ENCODE data around the gene C1S. TPM values are rescaled to one million over a fixed set of nuclear protein-coding genes. Genes with fewer than 3 reads are reported as not detected.

Gene C1S
- total RNA-seq, 4 donors from 2014 or later: 58.1 to 90.8 (median 85.9) TPM

DNA sequence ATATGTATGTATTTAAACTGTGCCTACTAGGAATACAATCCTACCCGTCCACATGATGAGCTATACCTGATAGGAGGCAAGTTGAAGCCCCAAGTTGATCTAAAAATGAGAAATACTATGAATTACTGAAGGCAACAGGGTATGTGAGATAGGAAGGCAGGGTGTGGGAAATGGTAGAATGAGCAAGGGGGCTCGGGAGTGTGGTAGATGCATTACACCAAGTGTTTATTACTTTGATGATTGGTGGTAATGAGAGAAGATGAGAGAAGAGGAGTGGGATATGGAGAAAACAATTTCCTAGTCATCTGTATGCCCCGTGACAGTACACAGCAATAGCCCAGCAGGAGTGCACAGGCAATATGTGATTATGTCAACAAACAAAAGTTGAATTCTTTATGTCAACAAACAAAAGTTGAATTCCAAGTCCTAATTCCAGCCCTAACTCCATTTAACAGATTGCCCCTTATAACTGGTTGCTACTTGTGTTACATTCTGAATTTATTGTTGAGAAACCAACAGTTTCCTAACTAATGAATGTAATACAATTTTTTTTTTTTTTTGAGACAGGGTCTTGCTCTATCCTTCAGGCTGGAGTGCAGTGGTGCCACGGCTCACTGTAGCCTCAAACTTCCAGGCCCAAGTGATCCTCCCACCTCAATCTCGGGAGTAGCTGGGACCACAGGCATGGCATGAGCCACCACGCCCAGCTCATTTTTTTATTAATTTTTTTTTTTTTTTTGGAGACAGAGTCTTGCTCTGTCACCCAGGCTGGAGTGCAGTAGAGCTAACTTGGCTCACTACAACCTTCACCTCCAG, 44.8 kb upstream of the C1S start:
- peaks cover 59 to 60% of the 10 kb centered on the region in 2 donors for H3K4me1 ChIP-seq
- peak overlapping the region in 3 of 4 donors; percentile 38 to 98 (median 94) for H3K27ac ChIP-seq
- H3K9me3 ChIP-seq: no peaks in the 10 kb centered on the region
- TF ChIP-seq POLR2A (IDR thresholded peaks at IDR 0.05): no peak
- TF ChIP-seq, protein P1, sequence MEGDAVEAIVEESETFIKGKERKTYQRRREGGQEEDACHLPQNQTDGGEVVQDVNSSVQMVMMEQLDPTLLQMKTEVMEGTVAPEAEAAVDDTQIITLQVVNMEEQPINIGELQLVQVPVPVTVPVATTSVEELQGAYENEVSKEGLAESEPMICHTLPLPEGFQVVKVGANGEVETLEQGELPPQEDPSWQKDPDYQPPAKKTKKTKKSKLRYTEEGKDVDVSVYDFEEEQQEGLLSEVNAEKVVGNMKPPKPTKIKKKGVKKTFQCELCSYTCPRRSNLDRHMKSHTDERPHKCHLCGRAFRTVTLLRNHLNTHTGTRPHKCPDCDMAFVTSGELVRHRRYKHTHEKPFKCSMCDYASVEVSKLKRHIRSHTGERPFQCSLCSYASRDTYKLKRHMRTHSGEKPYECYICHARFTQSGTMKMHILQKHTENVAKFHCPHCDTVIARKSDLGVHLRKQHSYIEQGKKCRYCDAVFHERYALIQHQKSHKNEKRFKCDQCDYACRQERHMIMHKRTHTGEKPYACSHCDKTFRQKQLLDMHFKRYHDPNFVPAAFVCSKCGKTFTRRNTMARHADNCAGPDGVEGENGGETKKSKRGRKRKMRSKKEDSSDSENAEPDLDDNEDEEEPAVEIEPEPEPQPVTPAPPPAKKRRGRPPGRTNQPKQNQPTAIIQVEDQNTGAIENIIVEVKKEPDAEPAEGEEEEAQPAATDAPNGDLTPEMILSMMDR (IDR thresholded peaks at IDR 0.05 in 4 of 5, conservative IDR thresholded peaks at IDR 0.05 in 1 of 5): no peak
- H3K4me3 ChIP-seq: no peak overlapping the region
- in situ Hi-C loops (cut with MboI; ENCODE audit: low sequenced_read_pairs in 4 of 4): no loop called here
- no peaks in the 10 kb centered on the region for H3K27me3 ChIP-seq
- ATAC-seq: no peak
- intact Hi-C loops (cut with DNase I; ENCODE audit: low total_unique reads): loop anchor here (5.0 kb wide), 1 partner anchor 263 kb away; the partner anchor contains the start of gene MLF2
- DNase-seq: no peak
- H3K36me3 ChIP-seq: peaks cover 0 to 8% of the 10 kb centered on the region in 2 donors

DNA sequence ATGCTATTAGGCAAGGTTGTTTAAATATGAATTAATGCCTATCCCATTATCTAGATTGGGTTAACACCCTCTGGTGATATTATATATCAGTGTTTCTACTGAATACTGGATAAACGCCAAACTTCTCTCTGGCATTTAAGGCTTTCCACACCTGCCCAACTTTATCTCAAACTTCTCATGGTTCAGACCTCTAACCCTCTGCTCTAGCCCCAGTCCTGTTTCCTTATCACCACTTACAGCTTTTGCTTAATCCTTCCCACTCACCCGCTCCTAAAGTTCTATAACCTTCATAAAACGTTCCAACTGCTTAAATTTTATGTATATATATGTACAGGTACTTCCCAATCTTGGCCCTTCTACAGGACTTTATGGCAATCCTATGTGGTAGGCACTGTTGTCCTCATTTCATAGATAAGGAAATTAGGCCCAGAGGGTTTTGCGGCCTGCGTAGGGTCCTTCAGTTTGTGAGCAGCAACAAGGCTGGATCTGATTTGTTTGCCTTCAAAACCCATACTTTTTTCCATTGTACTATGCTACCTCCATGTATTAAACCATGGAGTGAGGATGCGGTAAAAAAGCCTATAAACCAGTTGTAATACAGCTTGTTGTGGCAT, 43.5 kb upstream of the C1S start:
- no peaks in the 10 kb centered on the region for H3K9me3 ChIP-seq
- no peaks in the 10 kb centered on the region for H3K27me3 ChIP-seq
- intact Hi-C loops (cut with DNase I; ENCODE audit: low total_unique reads) (loop anchor here (5.0 kb wide), 1 partner anchor 265 kb away; the partner anchor contains the start of gene MLF2), in situ Hi-C loops (cut with MboI; ENCODE audit: low sequenced_read_pairs in 4 of 4) (no loop called here)
- H3K4me3 ChIP-seq: peak overlapping the region; percentile 81 to 95 (median 84)
- peaks cover 0 to 8% of the 10 kb centered on the region in 2 donors for H3K36me3 ChIP-seq
- H3K27ac ChIP-seq: peak overlapping the region; percentile 91 to 98 (median 95)
- TF ChIP-seq, protein P1 (IDR thresholded peaks at IDR 0.05 in 4 of 5, conservative IDR thresholded peaks at IDR 0.05 in 1 of 5): no peak
- no peak for TF ChIP-seq POLR2A (IDR thresholded peaks at IDR 0.05)
- no peak for ATAC-seq
- no peak for DNase-seq
- peaks cover 46 to 48% of the 10 kb centered on the region in 2 donors for H3K4me1 ChIP-seq

DNA sequence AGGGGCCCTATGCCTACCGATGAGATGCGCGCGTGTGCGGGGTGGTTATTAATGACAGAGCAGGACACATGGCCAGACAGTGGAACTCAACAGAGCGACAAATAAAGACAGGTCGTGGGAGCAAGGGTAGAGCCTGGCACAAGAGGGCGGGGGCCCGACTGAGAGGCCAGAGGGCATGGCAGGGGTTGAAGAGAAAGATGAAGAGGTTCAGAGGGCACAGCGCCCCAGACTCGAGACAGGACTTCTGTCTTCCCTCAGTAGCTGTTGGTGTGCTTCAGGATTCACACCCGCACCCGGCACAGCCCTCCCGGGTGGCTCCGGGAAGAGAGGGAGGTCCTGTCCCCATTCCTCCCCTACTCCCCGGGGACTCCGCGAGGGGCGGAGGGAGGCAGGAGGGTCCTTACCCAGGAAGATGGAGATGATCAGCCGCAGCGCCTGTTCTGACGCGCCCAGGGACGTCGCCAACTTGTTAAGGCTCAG, 42.6 kb upstream of the C1S start:
- in situ Hi-C loops (cut with MboI; ENCODE audit: low sequenced_read_pairs in 4 of 4) (no loop called here), intact Hi-C loops (cut with DNase I; ENCODE audit: low total_unique reads) (loop anchor here (1.0 to 5.0 kb wide), 5 partner anchors 19 to 266 kb away; partner anchors contain the start of genes EMG1, MLF2, PHB2 and RNU7-1)
- H3K27me3 ChIP-seq: no peaks in the 10 kb centered on the region
- peak overlapping the region; percentile 91 to 98 (median 95) for H3K27ac ChIP-seq
- ATAC-seq: peak; percentile 55 to 62
- no peaks in the 10 kb centered on the region for H3K9me3 ChIP-seq
- peak in 1 of 2 donors; percentile 15 for DNase-seq
- H3K4me3 ChIP-seq: peak overlapping the region; percentile 81 to 95 (median 84)
- TF ChIP-seq, protein P1 (IDR thresholded peaks at IDR 0.05 in 4 of 5, conservative IDR thresholded peaks at IDR 0.05 in 1 of 5): peak in 1 of 5 experiments; percentile 5
- TF ChIP-seq POLR2A (IDR thresholded peaks at IDR 0.05): no peak
- H3K36me3 ChIP-seq: peaks cover 0 to 4% of the 10 kb centered on the region in 2 donors
- H3K4me1 ChIP-seq: peaks cover 38 to 39% of the 10 kb centered on the region in 2 donors

DNA sequence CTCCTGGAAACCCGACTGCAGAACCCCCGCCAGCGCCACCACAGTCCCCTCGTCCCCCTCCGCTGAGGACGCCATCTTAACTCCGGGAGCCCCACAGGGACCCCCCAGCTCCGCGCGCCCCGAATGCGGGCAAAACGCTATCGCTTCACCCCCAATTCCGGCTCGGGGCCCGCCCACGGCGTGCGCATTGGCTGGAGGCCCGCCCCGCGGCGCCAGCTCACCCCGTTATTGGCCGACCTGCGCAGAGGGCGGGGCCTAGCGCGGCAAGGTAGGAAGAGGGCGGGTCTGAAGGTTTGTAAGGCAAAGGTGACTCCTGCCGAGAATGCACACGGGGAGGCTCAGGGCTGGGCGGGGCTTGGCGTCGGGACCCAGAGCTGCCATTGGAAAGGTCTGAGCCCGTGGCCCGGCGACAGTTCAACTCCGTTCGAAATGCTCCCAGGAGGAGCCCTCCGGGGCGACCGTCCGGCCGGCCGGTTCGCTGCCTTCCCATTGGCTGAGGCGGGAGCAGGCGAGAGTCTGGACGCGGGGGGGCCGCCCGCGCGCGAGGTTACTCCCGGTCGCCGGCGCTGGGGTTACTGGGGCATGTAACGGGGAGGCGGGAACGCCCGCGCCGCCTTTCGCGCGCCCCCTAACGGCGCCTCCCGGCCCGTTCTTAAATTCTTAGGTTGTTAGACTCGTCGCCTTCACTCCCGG, 42.0 kb upstream of the C1S start, which contains the start of gene LPCAT3:
Gene LPCAT3 (minus strand): TSS at position 127 of the 693 bp plus-strand sequence. CDS start 52 bp downstream, at position 75.
- Histone ChIP-seq H3K27ac (peak within 1 kb of the TSS; percentile 91 to 98 (median 95)), H3K36me3 (no peaks in the 10 kb centered on the region), H3K27me3 (no peaks in the 10 kb centered on the region), H3K4me1 (peaks cover 35 to 36% of the 10 kb centered on the region in 2 donors), H3K9me3 (no peaks in the 10 kb centered on the region), H3K4me3 (peak within 1 kb of the TSS; percentile 81 to 95 (median 84))
- ATAC-seq (peak; percentile 92 to 95), DNase-seq (peak; percentile 94 to 98)
- TF ChIP-seq POLR2A (IDR thresholded peaks at IDR 0.05): peak; percentile 81 to 88
- TF ChIP-seq, protein P1 (IDR thresholded peaks at IDR 0.05 in 4 of 5, conservative IDR thresholded peaks at IDR 0.05 in 1 of 5): peak; percentile 79 to 93 (median 89)
- intact Hi-C loops (cut with DNase I; ENCODE audit: low total_unique reads) (loop anchor here (1.0 to 5.0 kb wide), 6 partner anchors 19 to 266 kb away; partner anchors contain the start of genes EMG1, MLF2, PHB2 and RNU7-1), in situ Hi-C loops (cut with MboI; ENCODE audit: low sequenced_read_pairs in 4 of 4) (no loop called here)

Data from gastrocnemius medialis (tissue), 4 donors.